DMS153 treated with DMSO at 0.1 percent for 48 hours (cell line): ENCODE measurements around the gene MLC1.

Experiments
- DNase-seq: peaks from one replicate; lab custom pipeline; 2025; ENCODE audit not compliant: unreplicated experiment; lab: John Stamatoyannopoulos, UW

Gene MLC1

GRCh38 chr22:50085211-50085972, at the start of gene MLC1:
Gene MLC1, minus strand, starts transcription at chr22:50085426. Its CDS starts 524 bp downstream, at chr22:50084902.
- no peak for DNase-seq

- DNase-seq: no peak
Measured at GRCh38 chr22:50134481-50134880, 49.3 kb upstream of the MLC1 start.

- no peak for DNase-seq
Measured at GRCh38 chr22:50131894-50132293, 46.7 kb upstream of the MLC1 start.

- no peak for DNase-seq
Measured at GRCh38 chr22:50129121-50129736, 44.0 kb upstream of the MLC1 start.

DNA sequence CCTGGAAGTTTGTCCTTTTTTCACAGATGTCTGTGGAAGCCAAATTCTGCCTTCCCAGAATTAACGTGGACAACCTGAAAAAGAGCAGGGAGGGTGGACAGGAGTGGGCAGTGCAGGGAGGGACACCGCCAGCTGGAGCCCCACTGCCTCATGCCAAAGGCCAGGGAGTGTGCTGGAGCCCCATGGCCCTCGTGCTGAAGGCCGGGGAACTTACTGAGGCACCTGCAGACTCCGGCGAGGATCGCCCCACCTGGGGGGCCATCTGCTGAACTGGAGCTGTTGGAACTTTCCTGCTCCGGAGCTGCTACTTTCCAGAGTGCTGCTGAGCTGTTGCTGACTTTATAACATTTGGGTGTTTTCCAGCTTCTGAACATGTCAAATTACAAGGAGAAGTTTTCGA, 39.8 kb upstream of the MLC1 start:
- no peak for DNase-seq

- no peak for DNase-seq
Measured at GRCh38 chr22:50123119-50123518, 37.9 kb upstream of the MLC1 start.

GRCh38 chr22:50121202-50121740, 36.0 kb upstream of the MLC1 start:
- DNase-seq: no peak

GRCh38 chr22:50119768-50120251, 34.6 kb upstream of the MLC1 start:
- peak; percentile 21 for DNase-seq

- no peak for DNase-seq
Measured at GRCh38 chr22:50119169-50119767, 34.0 kb upstream of the MLC1 start.

GRCh38 chr22:50118557-50119168, 33.4 kb upstream of the MLC1 start:
- DNase-seq: no peak

- no peak for DNase-seq
Measured at GRCh38 chr22:50118129-50118528, 32.9 kb upstream of the MLC1 start.

DNA sequence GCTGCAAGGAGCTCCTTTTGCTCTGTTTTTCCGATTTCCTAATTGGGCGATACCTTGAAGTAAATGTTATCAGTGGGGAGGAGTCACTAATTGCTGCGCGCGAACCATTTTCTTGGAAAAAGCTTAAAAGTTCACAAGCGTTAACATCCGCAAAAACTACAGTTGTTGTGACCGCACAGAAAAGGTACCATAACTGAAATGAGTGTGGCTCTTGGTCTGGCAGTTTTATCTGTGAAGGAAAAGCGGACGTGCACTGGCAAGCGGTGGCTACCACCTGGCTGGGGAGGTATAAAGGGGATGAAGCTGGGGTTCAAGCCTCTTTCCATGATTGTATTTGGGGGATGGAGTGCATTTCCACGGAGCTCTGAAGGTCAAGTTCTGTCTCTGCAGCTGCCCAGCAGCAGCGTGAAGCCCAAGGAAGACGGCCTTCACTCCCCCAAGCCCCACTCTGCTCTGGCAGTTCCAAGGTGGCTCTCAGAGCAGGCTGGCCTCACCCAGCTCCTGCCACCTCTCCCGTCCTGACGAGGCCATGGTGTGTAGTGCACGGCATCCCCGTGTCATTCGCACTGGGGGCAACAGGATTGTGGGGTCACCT, 32.0 kb upstream of the MLC1 start:
- DNase-seq: no peak

DNA sequence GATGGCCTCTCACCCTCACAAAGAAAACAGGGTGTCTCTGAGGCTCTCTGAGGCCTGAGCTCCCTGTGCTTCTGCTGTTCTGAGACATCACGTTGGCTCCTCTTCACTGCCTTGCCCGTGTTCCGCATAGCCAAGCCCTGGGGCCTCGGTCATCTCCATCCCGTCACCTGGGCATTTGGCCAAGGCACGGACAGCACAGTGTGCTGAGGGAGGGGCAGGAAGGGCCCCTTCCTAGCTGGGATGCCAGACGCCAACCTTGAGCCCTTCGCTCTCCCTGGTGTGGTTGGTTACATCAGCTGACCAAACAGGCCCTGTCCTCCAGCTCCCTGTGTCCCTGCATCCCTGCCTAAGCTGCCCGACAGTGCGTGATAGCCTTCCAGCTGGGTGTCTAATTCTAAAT, 30.5 kb upstream of the MLC1 start:
- no peak for DNase-seq

- DNase-seq: peak; percentile 28
Measured at GRCh38 chr22:50114221-50115021, 29.2 kb upstream of the MLC1 start.

- no peak for DNase-seq
Measured at GRCh38 chr22:50112151-50113118, 27.2 kb upstream of the MLC1 start.

DNA sequence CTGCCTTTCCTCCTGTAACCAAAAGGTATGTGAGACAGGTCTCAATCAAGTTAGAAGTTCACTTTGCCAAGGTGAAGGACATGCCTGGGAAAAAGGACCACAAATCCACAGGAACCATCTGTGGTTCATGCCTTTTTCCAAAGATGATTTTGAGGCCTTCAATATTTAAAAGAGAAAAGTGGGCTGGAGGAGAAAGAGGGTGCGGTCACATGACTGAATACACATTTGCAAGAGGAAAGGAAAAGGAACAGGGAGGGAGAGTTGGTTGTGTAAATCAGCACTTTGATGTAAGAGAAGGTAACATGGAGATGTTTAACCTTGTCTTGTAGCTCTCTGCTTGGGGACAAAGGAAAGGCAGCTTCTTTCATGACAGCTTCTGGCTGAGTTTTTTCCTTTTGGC, 25.8 kb upstream of the MLC1 start:
- no peak for DNase-seq

GRCh38 chr22:50107529-50107928, 22.3 kb upstream of the MLC1 start:
- DNase-seq: no peak

DNA sequence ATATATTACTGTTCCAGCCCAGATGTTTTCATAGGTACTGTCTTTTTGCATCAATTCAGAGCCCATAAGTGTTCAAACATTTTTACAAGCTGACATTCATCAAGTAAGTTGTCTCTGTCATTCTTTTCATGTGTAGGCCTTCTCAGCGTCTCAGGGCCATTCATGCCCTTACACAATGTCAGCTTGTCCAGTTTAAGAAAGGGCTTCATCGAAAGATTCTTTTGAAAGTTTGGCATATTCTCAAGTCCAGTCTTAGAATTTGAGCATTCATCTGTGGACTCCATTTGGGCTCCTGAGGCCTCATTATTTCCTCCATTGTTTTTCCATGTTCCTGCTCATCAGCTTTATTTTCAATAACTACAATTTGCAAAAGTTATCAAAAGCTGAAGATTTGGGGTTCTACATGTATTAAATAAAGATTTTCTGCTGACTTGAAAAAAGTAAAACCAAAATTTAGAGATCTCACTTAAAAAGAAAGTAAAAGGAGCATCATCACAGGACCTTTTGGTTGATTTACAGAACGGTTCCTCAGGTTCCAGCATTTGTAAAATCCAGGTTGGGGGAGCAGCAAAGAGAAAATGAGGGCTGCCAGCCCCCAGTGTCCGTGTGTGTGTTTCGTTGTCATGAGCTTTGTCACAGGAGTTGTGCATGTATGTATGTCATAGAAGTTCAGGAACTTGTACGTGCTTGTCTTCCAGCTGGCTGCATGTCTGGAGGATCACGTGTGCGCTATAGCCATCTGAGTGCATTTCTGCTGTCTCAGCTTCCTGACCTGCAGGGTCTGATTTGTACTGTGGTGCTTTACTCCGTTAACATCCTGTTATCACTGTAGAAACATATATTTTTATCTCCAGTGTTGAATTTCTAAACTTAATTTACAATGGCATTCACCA, 20.2 kb upstream of the MLC1 start:
- DNase-seq: peak; percentile 39
